Parathyroid adenoma (tissue), 2 donors: ENCODE results near the gene NOX3.

ENCODE experiments used
- H2AFZ ChIP-seq: fragments of 300-600 bp; sonication (generic); one replicate; pipeline ENCODE4 v1.7.0; 2017; ENCODE audit warnings: antibody characterized with exemption, mild to moderate bottlenecking
- H3K27ac ChIP-seq: fragments of 300-600 bp; sonication (generic); one replicate; pipeline ENCODE4 v1.7.0; 2017
- H3K27me3 ChIP-seq: fragments of 300-600 bp; sonication (generic); one replicate; pipeline ENCODE4 v1.7.0; 2017; ENCODE audit warnings: low read length; ENCODE audit not compliant: control insufficient read depth, insufficient read depth
- H3K36me3 ChIP-seq: fragments of 300-600 bp; sonication (generic); one replicate; pipeline ENCODE4 v1.7.0; 2017; ENCODE audit warnings: low read length; ENCODE audit not compliant: control insufficient read depth, insufficient read depth
- H3K4me1 ChIP-seq: fragments of 300-600 bp; sonication (generic); one replicate; pipeline ENCODE4 v1.7.0; 2017; ENCODE audit warnings: control low read depth
- H3K4me2 ChIP-seq: fragments of 300-600 bp; sonication (generic); one replicate; pipeline ENCODE4 v1.7.0; 2017; ENCODE audit warnings: low read length
- H3K4me3 ChIP-seq: fragments of 300-600 bp; sonication (generic); one replicate; pipeline ENCODE4 v1.7.0; 2017; ENCODE audit warnings: low read depth, low read length
- H3K79me2 ChIP-seq: fragments of 300-600 bp; sonication (generic); one replicate; pipeline ENCODE4 v1.7.0; 2017; ENCODE audit warnings: control low read depth
- H3K9ac ChIP-seq: fragments of 300-600 bp; sonication (generic); one replicate; pipeline ENCODE4 v1.7.0; 2017; ENCODE audit warnings: mild to moderate bottlenecking
- H3K9me3 ChIP-seq: fragments of 300-600 bp; sonication (generic); one replicate; pipeline ENCODE4 v1.7.0; 2017; ENCODE audit warnings: low read length; ENCODE audit not compliant: control insufficient read depth
- TF ChIP-seq, protein P1 (sequence below): fragments of 300-600 bp; sonication (generic); IDR thresholded peaks from one replicate; pipeline ENCODE4 v1.7.0; 2017; ENCODE audit warnings: antibody characterized with exemption, mild to moderate bottlenecking
- donor health status: primary hyperparathyroidism.

The NOX3 gene

GRCh38 chr6:155387481-155387880 lies 68.2 kb downstream of the NOX3 start:
- TF ChIP-seq, protein P1, sequence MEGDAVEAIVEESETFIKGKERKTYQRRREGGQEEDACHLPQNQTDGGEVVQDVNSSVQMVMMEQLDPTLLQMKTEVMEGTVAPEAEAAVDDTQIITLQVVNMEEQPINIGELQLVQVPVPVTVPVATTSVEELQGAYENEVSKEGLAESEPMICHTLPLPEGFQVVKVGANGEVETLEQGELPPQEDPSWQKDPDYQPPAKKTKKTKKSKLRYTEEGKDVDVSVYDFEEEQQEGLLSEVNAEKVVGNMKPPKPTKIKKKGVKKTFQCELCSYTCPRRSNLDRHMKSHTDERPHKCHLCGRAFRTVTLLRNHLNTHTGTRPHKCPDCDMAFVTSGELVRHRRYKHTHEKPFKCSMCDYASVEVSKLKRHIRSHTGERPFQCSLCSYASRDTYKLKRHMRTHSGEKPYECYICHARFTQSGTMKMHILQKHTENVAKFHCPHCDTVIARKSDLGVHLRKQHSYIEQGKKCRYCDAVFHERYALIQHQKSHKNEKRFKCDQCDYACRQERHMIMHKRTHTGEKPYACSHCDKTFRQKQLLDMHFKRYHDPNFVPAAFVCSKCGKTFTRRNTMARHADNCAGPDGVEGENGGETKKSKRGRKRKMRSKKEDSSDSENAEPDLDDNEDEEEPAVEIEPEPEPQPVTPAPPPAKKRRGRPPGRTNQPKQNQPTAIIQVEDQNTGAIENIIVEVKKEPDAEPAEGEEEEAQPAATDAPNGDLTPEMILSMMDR, result no peak
- Histone ChIP-seq H3K36me3 (no peaks in the 10 kb centered on the region), H3K4me2 (no peak overlapping the region), H2AFZ (no peak overlapping the region), H3K79me2 (no peaks in the 10 kb centered on the region), H3K27ac (no peak overlapping the region), H3K4me3 (no peak overlapping the region), H3K27me3 (no peaks in the 10 kb centered on the region), H3K9ac (no peak overlapping the region), H3K9me3 (no peaks in the 10 kb centered on the region), H3K4me1 (no peaks in the 10 kb centered on the region)

DNA sequence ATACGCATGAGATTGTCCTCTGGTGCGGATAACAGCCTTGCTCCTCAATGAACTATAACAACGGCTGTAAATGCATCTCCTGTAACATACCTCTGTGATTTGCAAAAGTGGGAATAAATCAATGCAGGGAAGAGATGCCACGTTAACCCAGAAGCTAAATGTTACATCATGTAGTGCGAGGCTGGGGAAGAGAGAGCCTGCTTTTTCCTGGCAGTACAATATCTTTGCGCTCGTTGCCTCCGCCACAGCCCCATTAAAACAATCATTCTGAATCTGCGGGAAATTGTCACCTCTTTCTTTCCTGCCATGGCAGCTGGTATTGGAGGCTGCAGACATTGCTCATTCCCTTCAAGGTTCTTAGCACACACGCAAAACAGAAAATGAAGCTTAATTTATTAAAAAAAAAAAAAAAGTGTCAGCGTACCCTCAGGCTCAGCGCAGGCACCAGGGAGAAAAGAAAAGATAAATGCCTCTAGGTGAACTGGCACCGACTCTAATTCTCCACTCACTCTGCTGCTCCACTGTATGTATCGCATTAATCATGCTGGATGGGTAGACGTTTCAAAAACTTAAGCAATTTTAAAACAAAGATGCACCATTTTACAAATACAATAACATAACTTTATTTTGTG lies 71.2 kb downstream of the NOX3 start:
- H3K27me3 ChIP-seq, result no peaks in the 10 kb centered on the region
- TF ChIP-seq, protein P1, result no peak
- no peak overlapping the region for H3K4me2 ChIP-seq
- no peaks in the 10 kb centered on the region for H3K36me3 ChIP-seq
- H3K9ac ChIP-seq, result no peak overlapping the region
- H3K27ac ChIP-seq, result no peak overlapping the region
- H2AFZ ChIP-seq, result no peak overlapping the region
- H3K79me2 ChIP-seq, result no peaks in the 10 kb centered on the region
- no peak overlapping the region for H3K4me3 ChIP-seq
- H3K9me3 ChIP-seq, result no peaks in the 10 kb centered on the region
- H3K4me1 ChIP-seq, result no peaks in the 10 kb centered on the region

DNA sequence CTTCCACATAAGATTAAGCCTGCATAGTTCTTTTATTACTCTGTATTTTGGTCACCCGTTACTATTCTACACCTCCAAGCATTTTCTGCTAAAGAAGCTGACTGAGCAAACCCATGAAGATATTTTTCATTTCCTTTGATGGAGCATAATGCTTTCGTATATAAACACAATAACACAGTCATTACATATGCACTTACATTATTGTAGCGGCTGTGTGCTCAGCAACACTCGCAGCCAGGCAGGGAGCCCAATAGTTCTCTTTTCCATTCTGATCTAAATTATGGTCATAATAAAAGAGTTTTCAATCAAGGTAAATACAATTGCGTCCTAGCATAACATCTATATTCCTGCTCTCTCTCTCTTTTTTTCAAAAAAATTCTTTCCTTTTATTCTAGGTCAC lies 71.7 kb downstream of the NOX3 start:
- Histone ChIP-seq H3K36me3 (no peaks in the 10 kb centered on the region), H2AFZ (no peak overlapping the region), H3K27ac (no peak overlapping the region), H3K9me3 (no peaks in the 10 kb centered on the region), H3K27me3 (no peaks in the 10 kb centered on the region), H3K4me2 (no peak overlapping the region), H3K79me2 (no peaks in the 10 kb centered on the region), H3K4me3 (no peak overlapping the region), H3K4me1 (no peaks in the 10 kb centered on the region), H3K9ac (no peak overlapping the region)
- TF ChIP-seq, protein P1, result no peak

GRCh38 chr6:155382338-155382685 lies 73.3 kb downstream of the NOX3 start:
- Histone ChIP-seq H3K9ac (no peak overlapping the region), H3K4me2 (no peak overlapping the region), H3K79me2 (no peaks in the 10 kb centered on the region), H3K9me3 (no peaks in the 10 kb centered on the region), H3K36me3 (no peaks in the 10 kb centered on the region), H2AFZ (no peak overlapping the region), H3K4me3 (no peak overlapping the region), H3K27ac (no peak overlapping the region), H3K4me1 (no peaks in the 10 kb centered on the region), H3K27me3 (no peaks in the 10 kb centered on the region)
- TF ChIP-seq, protein P1, result no peak

DNA sequence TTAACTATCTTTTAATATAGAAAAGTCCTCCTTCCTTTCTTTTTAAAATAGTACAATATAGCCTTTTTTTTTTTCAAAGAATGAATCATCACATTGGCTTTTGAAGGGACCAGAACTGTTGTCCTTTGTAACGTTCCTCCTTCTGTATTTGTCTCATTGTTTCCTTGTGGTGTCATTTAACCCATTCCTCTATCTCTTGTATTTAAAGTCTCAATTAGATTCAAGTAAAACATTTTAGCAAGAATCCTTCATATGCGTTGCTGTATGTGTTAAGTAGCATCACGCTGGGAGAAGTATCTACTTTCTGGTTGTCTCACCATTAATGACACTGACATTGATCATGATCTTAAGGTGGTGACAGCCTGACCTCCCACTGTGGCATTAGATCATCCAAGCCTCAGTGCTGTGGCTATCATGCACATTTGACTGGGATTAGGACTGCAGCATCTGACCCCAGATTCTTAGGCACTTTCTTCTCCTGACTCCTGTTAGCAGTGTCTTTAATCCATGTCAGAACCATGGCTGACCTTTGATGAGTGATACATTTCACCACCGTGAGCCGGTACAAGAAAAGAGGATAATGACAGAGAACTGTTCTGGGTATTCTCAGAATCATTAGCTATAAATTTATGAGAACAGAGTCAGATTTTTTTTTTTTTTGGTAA lies 73.8 kb downstream of the NOX3 start:
- no peaks in the 10 kb centered on the region for H3K79me2 ChIP-seq
- H3K9me3 ChIP-seq, result no peaks in the 10 kb centered on the region
- TF ChIP-seq, protein P1, result no peak
- H3K9ac ChIP-seq, result no peak overlapping the region
- no peaks in the 10 kb centered on the region for H3K36me3 ChIP-seq
- no peak overlapping the region for H3K4me3 ChIP-seq
- H3K27ac ChIP-seq, result no peak overlapping the region
- no peak overlapping the region for H3K4me2 ChIP-seq
- no peak overlapping the region for H2AFZ ChIP-seq
- no peaks in the 10 kb centered on the region for H3K4me1 ChIP-seq
- no peaks in the 10 kb centered on the region for H3K27me3 ChIP-seq
